Measurements from ENCODE around the gene DHRS13.

The DHRS13 gene, protein sequence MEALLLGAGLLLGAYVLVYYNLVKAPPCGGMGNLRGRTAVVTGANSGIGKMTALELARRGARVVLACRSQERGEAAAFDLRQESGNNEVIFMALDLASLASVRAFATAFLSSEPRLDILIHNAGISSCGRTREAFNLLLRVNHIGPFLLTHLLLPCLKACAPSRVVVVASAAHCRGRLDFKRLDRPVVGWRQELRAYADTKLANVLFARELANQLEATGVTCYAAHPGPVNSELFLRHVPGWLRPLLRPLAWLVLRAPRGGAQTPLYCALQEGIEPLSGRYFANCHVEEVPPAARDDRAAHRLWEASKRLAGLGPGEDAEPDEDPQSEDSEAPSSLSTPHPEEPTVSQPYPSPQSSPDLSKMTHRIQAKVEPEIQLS

DNA sequence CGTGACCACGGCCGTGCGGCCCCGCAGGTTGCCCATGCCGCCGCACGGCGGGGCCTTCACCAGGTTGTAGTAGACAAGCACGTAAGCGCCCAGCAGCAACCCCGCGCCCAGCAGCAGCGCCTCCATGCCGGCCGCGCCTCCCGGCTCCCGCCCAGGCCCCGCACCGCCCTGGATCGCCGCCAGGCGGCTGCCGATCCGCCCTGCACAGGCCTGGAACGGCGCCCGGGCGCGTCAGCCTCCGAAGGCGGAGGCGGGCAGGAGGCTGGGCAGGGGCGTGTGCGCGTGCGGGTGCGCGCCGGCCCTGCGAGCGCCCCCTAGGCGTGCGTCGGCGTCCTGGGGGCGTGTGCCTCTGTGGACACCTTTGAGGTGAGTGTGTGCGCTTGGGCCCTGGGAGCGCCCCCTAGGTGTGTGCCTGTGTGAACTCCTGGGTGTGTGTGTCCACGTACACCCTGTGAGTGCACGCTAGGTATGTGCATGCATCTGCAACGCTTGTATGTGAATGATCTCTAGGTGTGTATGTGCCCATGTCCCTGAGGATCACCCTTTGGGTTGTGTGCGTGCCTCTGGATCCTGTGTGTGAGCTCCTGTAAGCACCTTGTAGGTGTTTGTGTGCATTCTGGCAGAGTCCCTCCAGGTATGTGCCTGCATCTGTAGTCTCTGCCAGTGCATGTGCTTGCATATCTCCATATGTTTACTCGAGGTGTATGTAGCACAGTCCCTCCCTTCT lies at the start of gene DHRS13:
DHRS13 (minus strand) TSS at position 261 of the 727 bp plus-strand sequence; CDS start at position 126, 135 bp downstream.
- H3K4me3 ChIP-seq (ENCODE audit: low read length): peak within 1 kb of the TSS; percentile 70
- TF ChIP-seq ZNF274 (IDR thresholded peaks at IDR 0.05; ENCODE audit: low read depth, low read length): no peak

DNA sequence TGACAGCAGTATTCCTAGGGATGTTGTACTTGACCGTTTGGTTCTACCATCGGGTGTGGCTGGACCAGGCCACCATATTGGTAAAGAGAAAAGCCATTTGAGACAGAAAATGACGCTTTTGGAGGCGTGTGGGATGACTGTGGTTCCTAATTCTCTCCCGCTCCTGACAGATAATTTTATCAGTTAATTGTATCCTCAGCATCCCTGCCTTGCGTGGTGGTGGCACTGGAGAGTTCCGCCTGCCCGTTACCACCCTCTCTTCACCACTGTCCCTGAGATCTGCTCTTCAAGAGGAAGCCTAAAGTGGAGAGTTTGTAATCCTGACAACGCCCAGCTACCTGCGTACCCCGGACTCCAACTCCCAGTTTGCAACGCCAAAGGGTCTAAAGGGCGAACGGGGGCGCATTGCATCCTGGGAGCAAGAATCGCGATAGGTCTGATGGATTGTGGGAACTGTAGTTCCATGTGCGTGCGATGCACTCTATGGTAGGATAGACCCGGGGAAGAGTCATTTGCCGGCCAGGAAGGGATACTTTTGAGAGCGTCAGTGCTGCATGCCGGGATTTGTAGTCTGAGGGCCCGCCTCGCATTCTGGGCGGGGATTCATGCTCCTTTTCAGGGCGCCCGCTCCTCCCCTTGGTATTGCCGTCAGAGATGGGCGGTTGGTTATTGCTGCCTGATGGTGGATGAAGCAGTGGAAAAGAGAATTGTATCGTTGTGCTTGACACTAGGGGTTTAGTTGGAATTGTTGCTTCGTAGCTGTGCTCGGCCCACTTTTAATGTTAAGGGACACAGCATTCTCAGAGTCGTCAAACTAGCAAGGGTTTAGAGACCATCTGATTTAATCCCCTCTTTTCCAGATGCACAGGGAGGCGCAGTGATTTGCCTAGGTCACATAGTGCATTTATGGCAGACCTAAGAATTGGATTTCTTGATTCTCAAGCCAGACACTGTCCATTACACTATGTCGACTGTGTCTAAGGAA lies 49.4 kb upstream of the DHRS13 start:
- peak overlapping the region; percentile 74 for H3K4me3 ChIP-seq (ENCODE audit: low read length)
- no peak for TF ChIP-seq ZNF274 (IDR thresholded peaks at IDR 0.05; ENCODE audit: low read depth, low read length)

DNA sequence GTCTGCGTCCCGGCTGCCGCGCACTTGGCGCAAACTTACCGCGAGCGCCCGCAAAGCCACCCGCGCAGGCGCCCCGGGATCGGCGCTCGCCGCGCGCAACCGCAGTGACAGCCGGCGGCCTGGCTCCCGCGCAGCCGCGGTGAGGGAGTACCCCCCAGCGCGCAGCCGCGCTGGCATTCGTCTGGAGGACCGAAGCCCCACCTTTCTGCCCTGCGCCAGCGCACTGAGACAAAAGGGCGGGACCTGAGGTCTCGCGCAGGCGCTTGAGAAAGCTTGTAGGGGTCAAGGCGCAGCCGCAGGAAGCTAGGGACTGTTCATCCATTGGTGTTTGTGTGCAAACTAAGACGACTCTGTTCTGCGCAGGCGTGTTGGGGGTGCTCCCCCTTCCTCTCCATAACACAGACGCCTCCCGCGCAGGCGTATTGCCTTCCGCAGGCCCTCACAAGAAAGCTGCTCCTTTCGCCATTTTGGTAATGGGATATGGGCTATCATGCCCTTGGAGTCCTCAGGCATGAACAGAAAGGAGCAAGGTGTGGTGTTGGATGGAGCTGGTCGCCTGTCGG lies 48.6 kb upstream of the DHRS13 start, which contains the start of gene PHF12:
PHF12 (minus strand) TSS at position 91 of the 563 bp plus-strand sequence. CDS start 558 bp downstream, outside the sequence.
- TF ChIP-seq ZNF274 (IDR thresholded peaks at IDR 0.05; ENCODE audit: low read depth, low read length): no peak
- H3K4me3 ChIP-seq (ENCODE audit: low read length): peak within 1 kb of the TSS; percentile 86

DNA sequence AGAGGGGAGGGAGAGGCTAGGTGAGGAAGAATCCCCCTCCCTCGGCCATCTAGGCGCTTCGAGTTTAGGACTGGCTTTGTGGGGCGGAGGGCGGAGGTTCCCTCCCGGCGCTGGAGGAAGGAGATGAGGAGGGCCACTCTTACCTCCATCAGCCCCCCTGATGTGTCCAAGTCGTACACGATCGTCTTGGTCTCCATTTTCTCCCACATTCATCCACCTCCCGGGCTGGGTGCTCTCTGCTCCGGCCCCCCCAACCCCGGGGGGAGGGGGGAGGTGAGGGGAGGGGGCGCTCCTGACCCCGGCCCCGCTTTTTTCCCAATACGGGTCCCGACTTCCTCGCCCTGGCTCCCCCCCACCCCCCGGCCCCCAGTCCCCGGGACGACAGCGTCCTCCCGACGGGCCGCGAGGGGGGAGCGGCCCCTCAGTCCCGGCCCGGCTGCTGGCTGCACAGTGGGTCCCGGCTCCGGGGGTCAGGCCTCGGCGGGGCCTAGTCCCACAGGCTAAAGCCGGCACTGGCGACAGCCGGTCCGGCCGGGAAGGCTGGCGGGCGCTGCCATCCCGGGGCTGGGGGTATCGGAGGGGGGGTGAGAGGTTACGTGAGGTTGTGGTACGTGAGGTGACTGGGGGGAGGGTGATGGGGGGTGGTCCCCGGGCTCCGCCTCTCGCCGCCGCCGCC lies 48.0 kb upstream of the DHRS13 start:
- peak overlapping the region; percentile 86 for H3K4me3 ChIP-seq (ENCODE audit: low read length)
- TF ChIP-seq ZNF274 (IDR thresholded peaks at IDR 0.05; ENCODE audit: low read depth, low read length): no peak

DNA sequence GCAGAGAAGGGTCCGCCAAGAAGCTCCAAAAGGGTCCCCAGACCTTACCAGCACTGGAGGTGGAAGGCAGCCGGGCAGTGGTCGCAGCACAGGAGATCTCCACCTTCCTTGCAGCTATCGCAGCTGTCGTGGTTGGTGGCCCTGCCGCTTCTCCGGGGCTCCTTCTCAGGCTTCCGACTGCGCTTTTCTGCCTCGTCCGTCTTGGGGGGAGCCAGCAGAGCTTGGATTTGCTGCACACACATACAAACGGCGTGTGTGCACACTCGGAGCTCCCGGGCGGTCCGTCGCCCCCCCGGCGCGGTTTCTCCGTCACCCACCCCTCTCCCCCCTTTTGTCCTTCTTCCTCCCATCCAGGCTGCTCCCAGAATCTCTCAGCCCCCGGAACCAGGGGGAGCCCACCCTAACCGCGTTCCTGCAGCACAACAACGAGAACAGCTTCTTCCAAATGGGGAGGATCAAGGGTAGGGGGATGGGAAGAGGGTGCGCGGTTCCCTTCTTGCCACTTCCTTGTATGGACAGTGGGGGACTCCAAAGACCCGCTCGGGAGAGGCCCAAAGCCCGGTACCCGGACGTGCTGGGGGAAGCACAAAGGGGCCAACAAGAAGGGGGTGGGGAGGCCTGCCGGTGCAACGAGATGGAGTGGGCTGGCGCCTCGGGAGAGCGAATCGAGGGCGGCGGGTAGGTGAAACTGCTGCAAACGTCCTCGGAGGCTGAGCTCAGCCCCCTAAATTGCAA lies 47.3 kb upstream of the DHRS13 start:
- peak overlapping the region; percentile 86 for H3K4me3 ChIP-seq (ENCODE audit: low read length)
- TF ChIP-seq ZNF274 (IDR thresholded peaks at IDR 0.05; ENCODE audit: low read depth, low read length): no peak

DNA sequence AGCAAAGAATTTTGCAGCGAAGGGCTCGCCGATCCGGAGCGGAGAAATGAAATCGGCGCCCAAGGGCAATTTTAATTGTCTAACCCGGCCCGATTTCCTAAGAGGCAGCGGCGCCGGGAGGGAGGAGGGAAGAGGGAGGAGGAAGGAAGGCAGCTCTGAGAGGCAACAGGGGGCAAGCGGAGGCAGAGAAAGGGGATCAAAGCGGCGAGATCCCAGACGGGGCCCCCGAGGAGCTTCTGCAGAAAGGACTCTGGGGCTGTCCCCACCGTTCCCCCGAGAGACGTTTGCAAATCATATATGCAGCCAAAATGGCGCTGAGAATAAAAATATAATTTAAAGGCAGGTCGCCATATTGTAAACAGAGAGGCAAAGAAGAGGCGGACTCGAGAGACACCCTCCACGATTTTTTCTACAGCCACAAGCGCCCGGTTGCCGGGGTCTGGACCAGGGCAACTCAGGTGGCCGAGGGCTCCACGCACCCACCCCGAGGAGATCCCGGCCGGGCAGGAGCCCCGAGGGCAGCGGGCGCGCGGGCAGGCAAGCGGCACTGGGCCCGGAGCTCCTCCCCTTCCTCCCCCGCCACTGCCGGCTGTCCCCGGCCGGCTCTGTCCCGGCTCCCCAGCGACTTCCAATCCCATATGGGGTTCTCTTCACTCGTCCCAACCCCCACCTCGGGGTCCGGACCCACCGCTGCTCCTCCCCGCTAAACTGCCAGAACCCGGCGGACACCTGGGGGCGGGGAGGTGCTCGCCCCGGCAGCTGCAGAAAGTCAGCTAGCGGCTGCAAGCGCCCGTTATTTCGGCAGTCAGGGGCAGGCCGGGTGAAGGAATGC lies 46.5 kb upstream of the DHRS13 start:
- H3K4me3 ChIP-seq (ENCODE audit: low read length): peak overlapping the region; percentile 86
- TF ChIP-seq ZNF274 (IDR thresholded peaks at IDR 0.05; ENCODE audit: low read depth, low read length): no peak

DNA sequence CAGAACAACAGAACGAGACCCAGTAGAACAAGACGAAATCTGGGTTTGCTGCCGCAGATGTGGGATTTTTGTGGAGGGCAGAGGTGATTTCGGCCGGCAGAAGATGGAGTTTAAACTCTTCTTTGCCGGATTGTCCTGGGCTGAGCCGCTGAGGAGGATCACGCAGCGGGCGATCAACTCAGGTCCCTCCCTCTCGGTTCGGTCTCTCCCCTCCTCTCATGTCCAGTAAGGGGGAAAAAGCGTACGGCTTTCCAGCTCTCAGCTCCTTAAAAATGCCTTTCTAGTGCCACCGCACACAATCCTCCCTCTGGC lies 46.0 kb upstream of the DHRS13 start:
- peak overlapping the region; percentile 86 for H3K4me3 ChIP-seq (ENCODE audit: low read length)
- no peak for TF ChIP-seq ZNF274 (IDR thresholded peaks at IDR 0.05; ENCODE audit: low read depth, low read length)

DNA sequence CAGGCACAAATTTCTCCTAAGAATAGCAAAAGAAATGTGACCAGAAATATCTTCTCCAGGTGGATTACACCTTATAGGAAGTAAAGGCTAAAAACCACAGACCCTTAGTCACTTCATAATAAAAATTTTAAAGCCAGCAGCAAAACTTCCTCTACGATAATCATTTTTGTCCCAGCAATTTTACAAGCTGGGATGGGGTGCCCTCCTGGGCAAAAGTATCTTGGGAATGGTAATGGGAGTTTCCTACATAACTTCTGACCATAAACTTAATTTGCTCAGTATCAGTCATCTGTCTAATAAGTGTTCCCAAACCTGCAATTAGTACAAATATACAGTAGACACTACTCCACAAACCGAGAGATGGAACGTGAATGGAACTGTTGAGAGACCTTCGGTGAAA lies 45.5 kb upstream of the DHRS13 start:
- peak overlapping the region; percentile 86 for H3K4me3 ChIP-seq (ENCODE audit: low read length)
- no peak for TF ChIP-seq ZNF274 (IDR thresholded peaks at IDR 0.05; ENCODE audit: low read depth, low read length)

DNA sequence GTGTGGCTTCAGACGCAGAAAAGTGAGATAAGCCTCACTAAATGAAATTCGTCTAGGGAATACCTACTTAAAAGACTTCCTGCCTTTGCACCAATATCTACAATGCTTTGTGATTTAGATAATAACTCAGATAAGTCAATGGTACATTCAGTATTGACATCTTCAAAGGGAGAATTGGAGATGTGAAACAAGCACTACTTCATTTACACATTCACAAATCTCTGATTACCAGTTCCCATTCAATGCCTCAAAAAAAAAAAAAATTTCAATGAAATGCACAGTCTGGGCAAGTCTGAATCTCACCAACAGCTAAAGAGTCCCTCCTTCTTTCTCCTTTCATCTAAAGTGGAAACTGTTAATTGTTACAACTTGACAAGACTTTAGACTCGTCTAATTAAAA lies 44.8 kb upstream of the DHRS13 start:
- TF ChIP-seq ZNF274 (IDR thresholded peaks at IDR 0.05; ENCODE audit: low read depth, low read length): no peak
- no peak overlapping the region; the same call in 1 of the 2 replicates for H3K4me3 ChIP-seq (ENCODE audit: low read length)

DNA sequence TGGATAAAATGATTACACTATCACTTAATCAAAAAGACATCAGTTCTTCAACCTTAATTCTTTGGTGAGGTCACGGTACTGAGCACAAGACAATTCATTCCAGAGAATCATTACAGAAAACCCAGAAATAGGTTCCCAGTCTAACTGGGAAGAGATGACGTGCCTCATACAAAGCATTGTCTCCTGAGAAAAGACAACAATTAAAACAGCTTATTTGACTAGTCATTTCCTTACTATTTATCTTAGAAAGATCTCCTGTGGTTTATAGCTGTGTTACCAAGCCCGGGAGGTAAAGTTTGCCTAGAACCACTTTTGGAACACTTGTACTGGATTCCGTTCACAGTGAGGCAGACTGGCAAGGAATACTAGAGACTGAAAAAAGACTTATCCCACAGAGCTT lies 43.4 kb upstream of the DHRS13 start:
- no peak overlapping the region for H3K4me3 ChIP-seq (ENCODE audit: low read length)
- TF ChIP-seq ZNF274 (IDR thresholded peaks at IDR 0.05; ENCODE audit: low read depth, low read length): no peak

DNA sequence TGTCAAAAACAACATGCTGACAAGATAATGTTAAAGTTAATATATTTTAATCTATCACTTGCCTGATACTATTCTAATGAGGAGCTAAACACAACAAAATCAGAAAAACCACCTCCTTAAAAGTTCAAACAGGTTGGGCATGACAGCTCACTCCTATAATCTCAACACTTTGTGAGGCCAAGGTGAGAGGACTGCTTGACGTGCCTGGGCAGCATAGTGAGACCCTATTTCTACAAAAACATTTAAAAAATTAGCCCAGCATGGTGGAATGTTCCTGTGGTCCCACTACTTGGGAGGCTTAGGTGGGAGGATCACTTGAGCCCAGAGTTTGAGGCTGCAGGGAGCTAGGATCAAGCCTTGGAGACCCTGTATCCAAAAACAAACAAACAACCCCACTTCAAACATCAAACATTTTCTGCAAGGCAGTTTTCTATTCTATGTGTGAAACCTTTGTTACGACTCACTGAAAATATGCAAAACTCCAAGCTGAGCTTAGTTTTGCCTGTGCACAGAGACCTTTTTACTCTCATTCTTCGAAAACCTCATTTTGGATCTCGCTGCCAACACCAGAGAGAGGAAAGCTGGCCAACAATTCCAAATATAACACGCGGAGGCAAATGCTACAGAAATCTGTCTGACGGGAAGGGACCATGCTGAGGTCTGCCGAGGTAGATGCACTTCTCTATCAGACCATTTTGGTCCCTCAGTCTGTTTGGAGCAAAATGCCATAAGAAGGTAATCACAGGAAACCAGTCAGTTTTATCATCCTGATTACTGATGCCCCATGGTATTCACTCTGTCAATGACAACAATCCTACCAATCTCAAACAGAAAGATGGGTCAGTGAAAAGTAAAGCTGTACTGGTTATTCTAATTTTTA lies 42.2 kb upstream of the DHRS13 start:
- peak overlapping the region; percentile 44; the same call in 1 of the 2 replicates for H3K4me3 ChIP-seq (ENCODE audit: low read length)
- no peak for TF ChIP-seq ZNF274 (IDR thresholded peaks at IDR 0.05; ENCODE audit: low read depth, low read length)
